Mammary epithelial cell (primary cell): Measurements from ENCODE around the gene CCL14.

ENCODE experiments used
- CTCF ChIP-seq, 2 donors: IDR thresholded peaks in 1 of 2; conservative IDR thresholded peaks in 1 of 2; 2 replicates each; pipeline ENCODE4 v1.5.1; 2011 to 2012; ENCODE audit warnings: inconsistent platforms in 2 of 2, low read length in 2 of 2, mild to moderate bottlenecking in 2 of 2, control low read depth in 1 of 2, low read depth in 1 of 2; ENCODE audit not compliant: insufficient read depth in 1 of 2; ENCODE audit errors: extremely low read depth in 1 of 2
- EZH2 ChIP-seq: IDR thresholded peaks from 2 replicates; pipeline ENCODE4 v1.6.1; 2012; ENCODE audit warnings: low read length, inconsistent platforms, borderline replicate concordance

GRCh38 chr17:35934760-35935159 is 51.8 kb downstream of the CCL14 start:
- TF ChIP-seq CTCF (conservative IDR thresholded peaks at IDR 0.05 in 1 of 2, IDR thresholded peaks at IDR 0.05 in 1 of 2; ENCODE audit: extremely low read depth in 1 of 2, insufficient read depth in 1 of 2, low read depth in 1 of 2, low read length in 2 of 2): no peak
- no peak for TF ChIP-seq EZH2
